ENCODE data around the gene SNX27.

GRCh38 chr1:151615711-151616504 lies 4.1 kb downstream of the SNX27 start:
- TF ChIP-seq CTCF (conservative IDR thresholded peaks at IDR 0.05 in 1 of 2, IDR thresholded peaks at IDR 0.05 in 1 of 2; ENCODE audit: low read depth in 1 of 2, low read length in 2 of 2) (no peak), EZH2 (IDR thresholded peaks at IDR 0.05; ENCODE audit: low read length, missing control alignments) (no peak)

All from fibroblast of lung (primary cell).